HCT116 (cell line): ENCODE measurements around the gene GNPTG.

Experiments used
- CEBPB ChIP-seq: IDR thresholded peaks from 2 replicates; pipeline ENCODE4 v1.6.1; 2012; ENCODE audit warnings: low read depth
- CTCF ChIP-seq, 3 experiments: fragments of 200-600 bp in 1 of 3; sonication (generic) in 1 of 3; IDR thresholded peaks in 2 of 3; conservative IDR thresholded peaks in 1 of 3; 2 replicates each; pipeline ENCODE4 v1.5.1; 2012 to 2017; ENCODE audit warnings: low read depth in 2 of 3, low read length in 2 of 3, antibody characterized with exemption in 1 of 3, borderline replicate concordance in 1 of 3, control low read depth in 1 of 3, mild to moderate bottlenecking in 1 of 3, mixed read lengths in 1 of 3, mixed run types in 1 of 3, moderate library complexity in 1 of 3; ENCODE audit not compliant: insufficient read depth in 1 of 3
- POLR2AphosphoS5 ChIP-seq: IDR thresholded peaks from 2 replicates; pipeline ENCODE4 v1.6.1; 2011; ENCODE audit warnings: mild to moderate bottlenecking, low read depth, low read length, moderate library complexity
- RAD21 ChIP-seq: IDR thresholded peaks from 2 replicates; pipeline ENCODE4 v1.6.1; 2012; ENCODE audit warnings: low read depth, mild to moderate bottlenecking
- SIN3A ChIP-seq: IDR thresholded peaks from 2 replicates; pipeline ENCODE4 v1.6.1; 2012; ENCODE audit warnings: low read depth
- SP1 ChIP-seq: IDR thresholded peaks from 2 replicates; pipeline ENCODE4 v1.6.1; 2012; ENCODE audit warnings: low read depth
- YY1 ChIP-seq: IDR thresholded peaks from 2 replicates; pipeline ENCODE4 v1.6.1; 2011; ENCODE audit warnings: low read length, low read depth, moderate library complexity, mild to moderate bottlenecking; ENCODE audit not compliant: insufficient replicate concordance; ENCODE audit errors: extremely low read depth

- TF ChIP-seq YY1 (no peak), CTCF (IDR thresholded peaks at IDR 0.05 in 2 of 3, conservative IDR thresholded peaks at IDR 0.05 in 1 of 3; ENCODE audit: borderline replicate concordance in 1 of 3, insufficient read depth in 1 of 3, low read depth in 2 of 3, low read length in 2 of 3) (no peak), RAD21 (no peak), SP1 (no peak), SIN3A (no peak), CEBPB (no peak), POLR2AphosphoS5 (no peak)
These were observed 26.5 kb upstream of the GNPTG start for GRCh38 chr16:1325261-1325660.
